ENCODE measurements around the gene RDH5.

RDH5 gene

DNA sequence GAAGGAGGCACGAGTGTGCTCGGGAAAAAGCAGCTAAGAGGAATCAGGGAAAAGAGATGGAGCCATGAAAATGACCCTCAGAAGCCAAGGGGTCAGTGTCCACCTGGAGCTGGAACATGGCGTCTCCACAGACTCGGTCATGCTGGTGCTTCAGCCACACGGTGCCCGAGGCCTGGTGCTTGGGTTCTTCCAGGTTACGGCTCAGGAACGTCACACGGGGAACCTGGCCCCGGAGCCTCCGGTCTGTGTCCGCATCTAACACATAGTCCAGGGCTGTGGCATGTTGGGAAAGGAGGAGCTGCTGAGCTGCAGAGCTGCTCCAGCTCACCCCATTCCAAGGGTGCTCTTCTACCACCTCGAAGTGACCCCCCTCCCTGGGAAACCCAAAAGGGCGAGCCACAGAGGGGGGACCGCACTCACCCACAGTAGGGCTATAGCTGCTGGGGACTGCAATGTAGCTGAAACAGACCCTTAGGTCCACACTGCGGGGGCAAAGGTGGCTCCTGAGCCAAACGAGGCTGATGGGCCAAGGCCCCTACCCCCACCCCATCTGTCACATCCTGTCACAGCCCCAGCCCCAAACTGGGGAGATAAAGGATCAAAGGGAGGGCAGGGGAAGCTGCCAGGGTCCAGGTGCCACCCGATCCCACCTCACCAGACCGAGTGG, 23.3 kb upstream of the RDH5 start:
- no peak for DNase-seq

- DNase-seq = no peak
These were observed 22.5 kb upstream of the RDH5 start for GRCh38 chr12:55697686-55698085.

DNA sequence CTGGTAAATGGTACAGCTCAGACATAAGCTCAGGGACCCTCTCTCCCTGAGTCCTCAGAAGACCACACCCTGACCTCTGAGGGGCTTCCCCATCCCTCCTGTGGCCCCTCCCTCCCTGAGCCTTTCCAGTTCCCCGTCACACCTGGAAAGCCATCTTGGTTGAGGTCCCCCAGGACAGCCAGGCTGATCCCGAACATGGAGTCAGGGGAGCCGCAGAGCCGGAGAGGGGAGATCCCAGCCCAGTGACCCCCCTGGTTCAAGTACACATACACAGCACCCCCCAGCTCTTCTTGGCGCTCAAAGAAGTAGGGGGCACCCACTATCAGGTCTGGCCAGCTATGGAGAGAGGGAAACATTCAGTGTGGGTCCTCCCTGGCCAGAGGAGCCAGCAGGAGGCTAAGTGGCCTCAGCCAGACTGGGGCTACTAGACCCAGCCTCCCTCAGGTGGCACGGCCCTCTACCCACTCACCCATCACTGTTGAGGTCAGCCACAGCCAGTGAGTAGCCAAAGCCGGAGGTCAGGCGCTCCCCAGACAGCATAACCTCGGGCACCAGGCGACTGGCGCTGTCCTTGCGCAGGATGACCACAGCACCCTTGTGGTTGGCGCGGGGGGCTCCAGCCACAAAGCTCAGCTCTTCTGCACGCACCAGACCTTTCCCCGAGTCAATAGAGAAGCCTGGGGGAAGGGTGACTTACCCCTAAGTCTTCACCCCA, 21.8 kb upstream of the RDH5 start:
- DNase-seq = no peak

- no peak for DNase-seq
These were observed 21.2 kb upstream of the RDH5 start for GRCh38 chr12:55698965-55699364.

DNA sequence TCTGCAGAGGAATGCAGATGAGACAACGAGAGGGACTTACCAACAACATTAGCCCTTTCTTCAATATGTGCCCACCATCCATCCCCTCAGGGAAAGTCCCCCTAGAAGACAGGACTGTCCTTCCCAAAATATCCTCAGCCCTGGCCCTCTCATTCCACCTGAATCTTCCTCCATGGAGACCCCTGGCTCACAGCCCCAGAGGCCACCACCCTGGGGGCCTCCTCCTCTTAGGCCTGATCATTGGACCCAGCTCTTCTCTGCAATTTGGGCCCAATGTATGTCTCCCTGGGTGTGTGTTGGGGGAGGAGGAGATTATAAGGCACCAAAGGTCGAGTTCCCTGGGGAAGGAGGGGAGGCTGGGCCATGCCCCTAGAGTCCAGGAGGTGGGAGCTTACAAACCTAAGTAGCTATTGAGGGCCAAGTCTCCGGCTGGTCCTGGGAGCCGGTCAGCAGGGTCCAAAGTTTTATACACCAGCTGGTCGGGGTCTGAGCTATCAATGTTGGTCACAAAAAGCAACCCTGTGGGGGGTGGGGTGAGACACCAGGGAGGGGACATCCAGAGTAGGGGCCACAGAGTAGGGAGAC, 20.6 kb upstream of the RDH5 start:
- no peak for DNase-seq

GRCh38 chr12:55700255-55701018, 19.8 kb upstream of the RDH5 start:
- DNase-seq = no peak

- DNase-seq = no peak
These were observed 17.3 kb upstream of the RDH5 start for GRCh38 chr12:55702861-55703260.

GRCh38 chr12:55703288-55703687, 16.9 kb upstream of the RDH5 start:
- DNase-seq = no peak

GRCh38 chr12:55703901-55704761, 16.1 kb upstream of the RDH5 start:
- no peak for DNase-seq

DNA sequence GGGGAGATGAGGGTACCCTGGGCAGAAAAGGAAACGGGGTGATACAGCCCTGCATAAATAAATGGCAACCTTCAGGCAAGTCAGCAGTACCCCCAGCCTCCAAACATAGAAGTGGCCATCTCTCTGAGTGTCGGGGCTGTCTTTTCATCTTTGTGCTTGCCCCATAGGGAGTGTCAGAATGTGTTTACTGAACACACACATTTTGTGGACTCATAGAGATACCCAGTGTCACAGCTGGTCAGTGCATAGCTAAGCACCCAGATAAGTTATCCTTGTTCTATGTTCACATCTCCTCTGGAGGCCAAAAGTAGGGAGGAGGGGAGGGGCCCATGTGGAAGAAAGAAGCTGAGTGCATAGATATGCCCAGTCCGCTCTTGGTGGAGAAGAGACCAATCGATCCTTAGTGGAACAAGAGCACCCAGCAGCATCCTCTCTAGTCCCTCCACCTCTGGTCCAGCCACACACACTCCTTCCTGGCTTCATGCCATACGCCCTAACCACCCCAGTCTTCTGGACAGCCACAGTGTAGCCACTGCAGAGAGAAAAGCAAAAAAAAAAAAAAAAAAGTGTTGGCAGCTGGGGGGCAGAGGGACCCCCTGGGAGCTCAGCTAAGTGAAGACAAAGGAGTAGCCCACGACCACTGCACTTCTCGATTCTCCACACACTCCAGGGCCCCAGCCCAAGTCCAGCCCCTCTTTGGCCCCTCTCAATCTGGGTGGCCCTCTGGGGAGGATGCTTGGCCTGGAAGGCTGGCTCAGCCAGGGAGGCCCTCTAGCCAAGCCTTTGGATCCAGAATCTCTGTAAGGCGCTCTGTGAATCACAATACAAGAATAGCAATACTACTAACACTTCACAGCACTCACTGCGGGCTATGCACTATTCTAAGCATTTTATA, 15.1 kb upstream of the RDH5 start:
- no peak for DNase-seq

DNA sequence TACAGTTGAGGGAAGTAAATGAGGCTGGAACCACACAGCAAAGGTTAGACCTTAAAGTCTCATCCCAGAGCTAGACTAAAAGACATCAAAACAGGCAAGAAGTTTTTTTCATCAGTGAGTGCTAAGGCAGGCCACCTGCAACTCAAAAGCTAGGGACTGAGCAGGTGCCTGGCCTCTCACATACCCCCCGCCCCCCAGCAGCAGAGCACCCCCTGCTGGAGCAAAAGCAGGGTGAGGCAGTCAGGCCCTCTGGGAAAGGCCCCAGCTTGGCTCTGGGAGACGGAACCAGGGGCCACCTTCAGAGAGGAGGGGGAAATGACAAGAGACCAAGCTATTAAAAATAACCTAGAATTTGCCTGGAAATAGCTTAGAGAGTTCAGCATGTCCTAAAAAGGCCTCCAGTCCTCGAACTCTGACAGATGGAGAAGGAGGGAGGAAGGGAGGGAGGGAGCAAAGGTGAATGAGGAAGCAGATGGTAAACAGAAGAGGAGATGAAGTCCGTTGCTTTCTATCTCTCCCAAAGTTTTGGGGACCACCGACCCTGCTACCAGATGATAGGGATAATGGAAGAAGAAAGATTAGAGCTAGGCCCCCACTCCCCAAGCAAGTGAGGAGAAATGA, 14.3 kb upstream of the RDH5 start:
- DNase-seq = no peak

DNA sequence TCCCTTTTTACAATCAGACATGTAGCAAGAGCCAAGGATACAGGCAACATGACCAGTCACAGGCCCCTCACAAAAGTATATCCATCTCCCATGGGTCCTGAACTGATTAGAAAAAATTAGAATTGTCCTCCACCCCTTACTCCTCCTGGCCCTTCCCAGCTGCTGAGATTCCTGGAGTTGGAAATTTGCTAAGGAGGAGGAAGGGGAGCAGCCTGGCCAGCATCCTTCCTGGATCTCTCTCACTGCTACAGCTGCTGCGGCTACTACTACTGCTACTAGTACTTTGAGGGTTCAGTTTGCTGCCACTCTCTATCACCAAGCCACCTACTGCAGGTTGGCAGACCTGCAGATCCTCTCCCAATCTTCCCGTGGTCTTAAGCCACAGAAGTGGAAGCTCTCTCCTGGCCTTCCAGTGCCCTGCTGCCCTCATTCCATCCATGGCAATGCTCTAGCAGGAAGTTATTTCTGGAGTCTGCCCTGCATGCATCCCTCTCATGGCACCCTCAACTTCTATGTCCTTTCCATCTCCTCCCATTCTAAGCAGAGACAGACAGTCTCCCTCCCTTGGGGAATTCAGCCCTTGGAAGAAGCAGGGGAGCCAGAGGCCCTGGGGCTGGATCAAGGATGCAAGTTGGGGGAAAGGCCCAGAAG, 13.5 kb upstream of the RDH5 start:
- no peak for DNase-seq

DNA sequence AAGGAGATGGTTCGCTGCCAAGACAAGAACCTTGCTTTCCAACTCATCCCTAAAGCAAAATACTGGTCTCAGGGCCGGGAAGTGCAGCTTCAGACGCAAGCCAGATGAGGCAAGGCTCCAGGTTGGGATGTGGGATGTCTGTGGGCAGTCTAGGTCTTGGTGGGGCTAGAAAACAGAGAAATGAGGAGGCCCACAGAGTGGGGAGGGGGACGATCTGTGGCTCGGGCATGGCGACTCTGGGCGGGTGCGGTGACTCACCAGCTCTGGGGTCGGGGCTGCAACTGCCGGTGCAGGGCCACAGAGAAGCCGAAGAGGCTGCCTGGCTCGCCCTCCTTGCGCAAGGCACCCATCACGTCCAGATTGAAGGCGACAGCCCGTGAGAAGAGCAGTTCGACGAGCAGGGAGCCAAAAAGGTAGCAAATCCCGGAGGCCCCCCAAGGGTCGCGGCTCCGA, 12.9 kb upstream of the RDH5 start:
- no peak for DNase-seq

DNA sequence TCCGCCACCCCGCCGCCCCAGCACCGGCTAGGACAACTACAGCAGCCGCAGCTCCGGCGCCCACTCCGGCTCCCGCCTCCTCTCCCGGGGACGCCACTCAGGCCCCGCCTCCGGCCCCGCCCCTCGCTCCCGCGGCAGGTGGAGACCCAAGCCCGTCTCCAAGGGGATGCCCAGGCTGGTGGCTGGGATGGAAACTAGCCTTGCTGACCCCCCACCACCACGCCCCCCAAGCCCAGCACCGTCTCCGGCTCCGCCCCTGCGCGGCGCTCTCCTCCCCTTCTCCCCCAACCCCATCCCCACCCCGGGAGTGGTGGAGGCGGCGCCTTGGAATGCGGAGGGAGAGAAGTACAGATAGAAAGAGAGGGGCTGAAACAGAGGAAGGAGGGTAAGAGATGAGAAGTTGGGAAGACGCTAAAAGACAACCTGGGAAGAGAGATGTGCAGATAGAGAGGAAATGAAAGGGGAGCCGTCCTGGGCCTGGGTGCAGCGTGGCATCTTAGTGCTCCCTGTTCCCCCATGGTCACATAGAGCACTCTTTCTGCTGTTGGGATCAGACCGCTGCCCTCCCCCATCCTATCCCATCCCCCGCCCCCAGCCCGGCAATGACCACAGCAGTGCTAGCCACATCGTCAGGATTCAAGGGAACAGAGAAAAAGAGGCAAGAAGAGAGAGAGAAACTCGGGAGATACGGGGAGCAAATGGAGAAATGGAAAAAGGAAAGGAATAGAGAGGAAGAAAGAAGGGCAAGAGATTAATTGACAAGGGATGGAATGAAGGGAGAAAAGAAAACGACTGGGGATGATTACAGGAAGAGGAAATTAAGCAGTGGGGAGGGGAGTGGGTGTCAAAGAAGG, 12.1 kb upstream of the RDH5 start, which contains the start of gene ITGA7:
Gene ITGA7 (minus strand): TSS at position 64 of the 854 bp plus-strand sequence. CDS start 222 bp downstream, outside the sequence.
- DNase-seq = no peak

DNA sequence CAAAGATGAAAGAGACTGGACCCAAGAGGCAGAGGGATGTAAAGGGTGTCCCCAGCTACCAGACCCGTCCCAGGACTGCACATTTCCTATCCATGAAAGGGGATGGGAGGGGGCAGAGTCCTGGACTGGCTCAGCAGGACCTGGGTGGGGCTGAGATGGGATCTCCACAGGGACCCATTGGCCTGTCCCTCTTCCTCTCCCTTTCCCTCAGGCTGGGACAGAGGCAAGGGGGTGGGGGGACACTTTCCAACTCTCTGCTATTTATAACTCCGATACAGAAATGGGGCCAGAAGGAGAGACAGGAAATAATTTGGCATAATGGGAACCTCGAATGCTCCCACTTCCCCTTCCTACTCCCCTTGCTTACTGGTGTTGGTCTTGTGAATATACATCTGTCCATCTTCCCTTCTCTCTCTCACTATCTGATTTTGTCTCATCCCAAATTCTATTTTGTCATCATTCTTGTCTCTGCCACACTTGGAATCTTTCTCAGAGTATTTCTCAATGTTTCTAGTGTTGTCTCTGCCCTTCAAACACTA, 11.4 kb upstream of the RDH5 start:
- DNase-seq = no peak

GRCh38 chr12:55711786-55712553, 8.2 kb upstream of the RDH5 start:
- no peak for DNase-seq

- DNase-seq = no peak
These were observed 7.3 kb upstream of the RDH5 start for GRCh38 chr12:55712700-55713415.
